PC-3 (cell line): Measurements from ENCODE around the gene SH3RF3. TPM values are rescaled to one million over a fixed set of nuclear protein-coding genes. Genes with fewer than 3 reads are reported as not detected.

ENCODE experiments used
- ATAC-seq: fragments of 200-7000 bp; cut with Tn5 transposase; 2 replicates; pipeline ENCODE4 v1.9.1; 2020; ENCODE audit warnings: mild to moderate bottlenecking, moderate library complexity
- BruUV-seq: library from RNA; stranded (reverse); fragments of 400-500 nt; replicated peaks from 2 replicates; lab custom pipeline; 2021; lab: Mats Ljungman, UMichigan
- CTCF ChIA-PET: fragments of 300-600 bp; sonication (Branson Sonifier 250); formaldehyde crosslinking; loops from one replicate; lab custom pipeline; 2022; ENCODE audit warnings: antibody characterized with exemption; lab: Charles Lee
- POLR2A ChIA-PET: fragments of 300-600 bp; sonication (Branson Sonifier 250); formaldehyde crosslinking; loops from one replicate; lab custom pipeline; 2022; ENCODE audit warnings: antibody characterized with exemption; ENCODE audit not compliant: unreplicated experiment; lab: Charles Lee
- DNase-seq: peaks from one replicate; pipeline ENCODE4 v3.0.0-alpha.2; 2015
- H2AFZ ChIP-seq: fragments of 300-600 bp; sonication (generic); 2 replicates; pipeline ENCODE4 v1.6.0; 2016; ENCODE audit warnings: antibody characterized with exemption, low read length
- H3F3A ChIP-seq: fragments of 300-600 bp; sonication (generic); one replicate; pipeline ENCODE4 v1.6.0; 2017; ENCODE audit warnings: antibody characterized with exemption, low read length, control low read depth, mild to moderate bottlenecking; ENCODE audit not compliant: unreplicated experiment
- H3K27ac ChIP-seq: fragments of 300-600 bp; sonication (generic); 2 replicates; pipeline ENCODE4 v1.5.1; 2016; ENCODE audit warnings: mild to moderate bottlenecking, low read length
- H3K27me3 ChIP-seq: fragments of 300-600 bp; sonication (generic); 2 replicates; pipeline ENCODE4 v1.6.1; 2016; ENCODE audit warnings: low read length, mixed read lengths
- H3K36me3 ChIP-seq: fragments of 300-600 bp; sonication (generic); 2 replicates; pipeline ENCODE4 v1.6.1; 2016; ENCODE audit warnings: low read depth, mixed run types, low read length, mixed read lengths
- H3K4me1 ChIP-seq: fragments of 300-600 bp; sonication (generic); 2 replicates; pipeline ENCODE4 v1.5.1; 2016; ENCODE audit warnings: low read length; ENCODE audit not compliant: insufficient read depth
- H3K4me2 ChIP-seq: fragments of 300-600 bp; sonication (generic); 2 replicates; pipeline ENCODE4 v1.6.0; 2016; ENCODE audit warnings: low read length
- H3K4me3 ChIP-seq: fragments of 300-600 bp; sonication (generic); 2 replicates; pipeline ENCODE4 v1.5.1; 2016; ENCODE audit warnings: mild to moderate bottlenecking, low read length, mixed read lengths
- H3K79me2 ChIP-seq: fragments of 300-600 bp; sonication (generic); 2 replicates; pipeline ENCODE4 v1.6.1; 2017; ENCODE audit warnings: low read length, mixed read lengths
- H3K9ac ChIP-seq: fragments of 300-600 bp; sonication (generic); 2 replicates; pipeline ENCODE4 v1.6.0; 2016; ENCODE audit warnings: mild to moderate bottlenecking, low read length
- H3K9me2 ChIP-seq: fragments of 300-600 bp; sonication (generic); replicated peaks from 2 replicates; pipeline ENCODE4 v1.6.1; 2016; ENCODE audit warnings: mixed run types, low read length, mixed read lengths
- H3K9me3 ChIP-seq: fragments of 300-600 bp; sonication (generic); 2 replicates; pipeline ENCODE4 v1.6.1; 2016; ENCODE audit warnings: low read length, mixed read lengths
- H4K20me1 ChIP-seq: fragments of 300-600 bp; sonication (generic); 2 replicates; pipeline ENCODE4 v1.6.1; 2016; ENCODE audit warnings: low read length, mixed read lengths
- EZH2 ChIP-seq: fragments of 300-600 bp; sonication (generic); IDR thresholded peaks from one replicate; pipeline ENCODE4 v1.6.1; 2017; ENCODE audit warnings: antibody characterized with exemption, mild to moderate bottlenecking, low read length; ENCODE audit not compliant: unreplicated experiment
- EZH2phosphoT487 ChIP-seq: fragments of 300-600 bp; sonication (generic); IDR thresholded peaks from 2 replicates; pipeline ENCODE4 v1.6.1; 2018; ENCODE audit warnings: mild to moderate bottlenecking, antibody characterized with exemption, low read length, borderline replicate concordance
- intact Hi-C: fragments of 100-400 bp; cut with micrococcal nuclease; formaldehyde crosslinking; loops from 2 replicates; pipeline ENCODE4 v1.9.0; 2023
- total RNA-seq: library from RNA; depleted of rRNA; stranded (reverse); fragments of >200 nt; gene quantifications from 2 replicates; pipeline ENCODE4 v1.2.3, GENCODE V29; 2014
- TF ChIP-seq, protein P1 (sequence below): fragments of 300-600 bp; sonication (generic); conservative IDR thresholded peaks from 2 replicates; pipeline ENCODE4 v1.5.1; 2017; ENCODE audit warnings: antibody characterized with exemption, low read depth, mild to moderate bottlenecking, low read length

The SH3RF3 gene
- total RNA-seq, 1 experiment from 2014 or later, result 11.7 TPM

DNA sequence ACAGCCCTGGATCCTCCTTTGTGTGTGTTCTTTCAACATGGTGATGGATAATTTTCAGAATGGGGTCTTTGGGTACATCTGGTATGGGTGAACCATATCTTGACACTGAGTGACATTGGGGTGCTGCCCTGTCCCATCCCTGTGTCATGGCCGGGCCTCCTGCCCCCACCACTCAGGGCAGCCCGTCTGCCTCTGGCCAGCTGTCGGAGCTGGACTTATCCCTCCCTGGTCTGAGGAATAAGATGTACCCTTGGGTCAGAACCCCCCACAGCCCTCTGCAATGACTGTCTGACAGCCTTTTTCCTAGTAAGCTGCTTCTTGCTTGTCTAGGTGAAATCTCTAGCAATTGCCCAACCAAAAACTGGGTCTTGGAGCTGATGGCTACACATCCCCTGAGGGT is 142.9 kb downstream of the SH3RF3 start:
- Histone ChIP-seq H3K9me2 (no peaks in the 10 kb centered on the region), H4K20me1 (no peaks in the 10 kb centered on the region), H3K27ac (no peak overlapping the region), H3K36me3 (no peaks in the 10 kb centered on the region), H3K79me2 (peaks cover 32% of the 10 kb centered on the region), H3K9ac (no peak overlapping the region), H3K27me3 (no peaks in the 10 kb centered on the region), H3K9me3 (no peaks in the 10 kb centered on the region), H3K4me1 (peaks cover 10% of the 10 kb centered on the region; the same call in 1 of the 2 replicates), H3K4me3 (no peak overlapping the region), H2AFZ (no peak overlapping the region), H3F3A (no peaks in the 10 kb centered on the region), H3K4me2 (no peak overlapping the region)
- DNase-seq (no peak), ATAC-seq (no peak)
- BruUV-seq, result no TSS peak
- ChIA-PET CTCF (no interaction called here), POLR2A (no interaction called here)
- intact Hi-C loops, result no loop called here
- TF ChIP-seq EZH2phosphoT487, result no peak

DNA sequence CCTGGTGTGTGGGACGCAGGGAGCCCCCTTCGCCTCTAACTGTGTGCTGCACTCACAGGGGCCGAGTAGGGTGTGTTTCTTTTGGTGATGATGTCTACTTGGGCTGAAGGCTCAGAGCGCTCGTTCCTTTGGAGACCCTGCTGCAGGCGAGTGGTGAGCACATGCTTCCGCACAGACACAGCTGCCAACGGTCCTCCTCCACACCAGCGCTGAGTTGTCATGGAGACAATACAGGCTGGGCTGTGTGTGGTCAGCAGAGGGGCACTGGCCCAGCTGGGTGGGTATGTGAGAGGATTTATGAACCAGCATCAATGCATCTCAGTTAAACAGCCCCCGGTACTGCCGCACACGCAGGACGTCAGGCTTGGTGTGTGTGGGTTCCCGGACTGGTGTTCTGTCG is 143.5 kb downstream of the SH3RF3 start:
- no peak overlapping the region for H3K4me2 ChIP-seq
- no peak overlapping the region for H3K9ac ChIP-seq
- peaks cover 32% of the 10 kb centered on the region for H3K79me2 ChIP-seq
- DNase-seq (no peak), ATAC-seq (no peak)
- H3K36me3 ChIP-seq, result no peaks in the 10 kb centered on the region
- no peaks in the 10 kb centered on the region for H3K9me3 ChIP-seq
- H3K4me3 ChIP-seq, result no peak overlapping the region
- no TSS peak for BruUV-seq
- TF ChIP-seq EZH2 (no peak), EZH2phosphoT487 (no peak)
- TF ChIP-seq, protein P1, sequence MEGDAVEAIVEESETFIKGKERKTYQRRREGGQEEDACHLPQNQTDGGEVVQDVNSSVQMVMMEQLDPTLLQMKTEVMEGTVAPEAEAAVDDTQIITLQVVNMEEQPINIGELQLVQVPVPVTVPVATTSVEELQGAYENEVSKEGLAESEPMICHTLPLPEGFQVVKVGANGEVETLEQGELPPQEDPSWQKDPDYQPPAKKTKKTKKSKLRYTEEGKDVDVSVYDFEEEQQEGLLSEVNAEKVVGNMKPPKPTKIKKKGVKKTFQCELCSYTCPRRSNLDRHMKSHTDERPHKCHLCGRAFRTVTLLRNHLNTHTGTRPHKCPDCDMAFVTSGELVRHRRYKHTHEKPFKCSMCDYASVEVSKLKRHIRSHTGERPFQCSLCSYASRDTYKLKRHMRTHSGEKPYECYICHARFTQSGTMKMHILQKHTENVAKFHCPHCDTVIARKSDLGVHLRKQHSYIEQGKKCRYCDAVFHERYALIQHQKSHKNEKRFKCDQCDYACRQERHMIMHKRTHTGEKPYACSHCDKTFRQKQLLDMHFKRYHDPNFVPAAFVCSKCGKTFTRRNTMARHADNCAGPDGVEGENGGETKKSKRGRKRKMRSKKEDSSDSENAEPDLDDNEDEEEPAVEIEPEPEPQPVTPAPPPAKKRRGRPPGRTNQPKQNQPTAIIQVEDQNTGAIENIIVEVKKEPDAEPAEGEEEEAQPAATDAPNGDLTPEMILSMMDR, result no peak
- CTCF ChIA-PET, result no interaction called here
- peaks cover 10% of the 10 kb centered on the region; the same call in 1 of the 2 replicates for H3K4me1 ChIP-seq
- H2AFZ ChIP-seq, result no peak overlapping the region
- H3F3A ChIP-seq, result no peaks in the 10 kb centered on the region
- no peaks in the 10 kb centered on the region for H3K27me3 ChIP-seq
- intact Hi-C loops, result no loop called here
- POLR2A ChIA-PET, result no interaction called here
- no peaks in the 10 kb centered on the region for H3K9me2 ChIP-seq
- no peaks in the 10 kb centered on the region for H4K20me1 ChIP-seq
- H3K27ac ChIP-seq, result no peak overlapping the region

DNA sequence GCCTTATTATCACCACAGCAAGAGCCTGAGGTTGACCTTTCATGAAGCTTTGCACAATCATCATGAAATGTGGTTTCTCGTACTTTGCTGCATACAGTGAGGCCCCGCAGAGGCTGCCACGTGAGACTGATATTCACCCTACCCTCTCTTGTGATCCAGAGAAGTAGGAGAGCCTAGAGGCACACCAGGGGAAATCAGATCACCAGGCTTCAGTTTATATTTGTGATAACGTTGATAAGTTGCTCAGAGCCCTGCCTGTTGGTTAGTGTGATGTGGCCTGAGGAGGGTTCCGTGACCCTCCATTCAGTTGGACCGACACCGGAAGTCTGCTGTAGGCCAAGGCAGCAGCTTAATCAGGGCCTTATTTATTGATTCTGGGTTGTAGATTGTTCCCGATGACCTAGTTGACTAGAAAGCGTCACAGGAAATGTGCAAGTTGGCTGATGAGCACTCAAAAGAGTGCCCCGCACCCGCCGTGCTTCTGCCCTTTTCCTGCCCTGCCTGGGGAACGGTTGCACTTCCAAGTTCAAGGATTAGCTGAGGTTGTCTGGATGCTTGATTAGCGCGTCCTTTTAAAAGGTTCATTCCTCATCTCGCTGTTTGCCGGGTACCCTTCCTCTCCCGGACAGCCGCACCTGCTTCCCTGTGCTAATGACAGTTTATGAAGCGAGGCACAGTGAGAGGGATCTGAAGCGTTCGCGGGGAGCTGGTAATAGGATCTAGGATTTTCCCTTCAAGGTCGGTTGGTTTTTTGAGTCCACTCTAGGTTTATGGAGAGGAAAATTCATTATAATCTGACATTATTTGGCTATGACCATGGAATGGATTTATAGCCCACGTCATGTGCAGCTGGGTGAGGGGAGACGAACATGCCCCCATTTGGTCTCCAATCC is 146.4 kb downstream of the SH3RF3 start:
- no peak overlapping the region for H2AFZ ChIP-seq
- H3K4me2 ChIP-seq, result no peak overlapping the region
- no TSS peak for BruUV-seq
- no peaks in the 10 kb centered on the region for H4K20me1 ChIP-seq
- no peaks in the 10 kb centered on the region for H3K9me3 ChIP-seq
- no peak overlapping the region for H3K27ac ChIP-seq
- TF ChIP-seq EZH2 (no peak), EZH2phosphoT487 (no peak)
- TF ChIP-seq, protein P1, result no peak
- DNase-seq, result no peak
- H3K4me3 ChIP-seq, result no peak overlapping the region
- H3K79me2 ChIP-seq, result peaks cover 32% of the 10 kb centered on the region
- H3K27me3 ChIP-seq, result no peaks in the 10 kb centered on the region
- POLR2A ChIA-PET, result no interaction called here
- peaks cover 8% of the 10 kb centered on the region; the same call in 1 of the 2 replicates for H3K4me1 ChIP-seq
- CTCF ChIA-PET, result no interaction called here
- no peaks in the 10 kb centered on the region for H3K36me3 ChIP-seq
- H3F3A ChIP-seq, result no peaks in the 10 kb centered on the region
- intact Hi-C loops, result no loop called here
- no peaks in the 10 kb centered on the region for H3K9me2 ChIP-seq
- no peak overlapping the region for H3K9ac ChIP-seq
- no peak for ATAC-seq
